Activated CD4-positive, alpha-beta T cell treated with anti-CD3 and anti-CD28 coated beads, Interleukin-2, amount 50 U/mL, for 48 hours (primary cell): ENCODE results near the gene ZNF649.

Experiments used
- DNase-seq, 2 experiments: peaks; one replicate each; pipeline ENCODE4 v3.0.0-alpha.2; 2020

Gene ZNF649

GRCh38 chr19:51887522-51888498 lies 17.0 kb downstream of the ZNF649 start, which contains the start of gene ZNF577:
ZNF577 (minus strand) TSS chr19:51887951; CDS start chr19:51880382, 7,569 bp downstream.
- peak; percentile 54 to 63 for DNase-seq

GRCh38 chr19:51884713-51885112 lies 20.1 kb downstream of the ZNF649 start:
- no peak for DNase-seq

GRCh38 chr19:51882518-51882917 lies 22.3 kb downstream of the ZNF649 start:
- no peak for DNase-seq

- DNase-seq: no peak
Measured at GRCh38 chr19:51873097-51873496, 31.7 kb downstream of the ZNF649 start.

- no peak for DNase-seq
Measured at GRCh38 chr19:51861870-51862622, 42.8 kb downstream of the ZNF649 start.
